Activated CD4-positive, alpha-beta T cell treated with anti-CD3 and anti-CD28 coated beads, Interleukin-2, amount 50 U/mL, for 1 hour (primary cell): ENCODE results near the gene TMEM8B.

Experiments used
- DNase-seq: peaks from one replicate; pipeline ENCODE4 v3.0.0-alpha.2; 2020

TMEM8B gene

GRCh38 chr9:35811381-35812024 lies 17.5 kb upstream of the TMEM8B start:
- no peak for DNase-seq

- DNase-seq = peak; percentile 92
These were observed 16.9 kb upstream of the TMEM8B start, which contains the start of gene SPAG8 for GRCh38 chr9:35812025-35812602. Gene SPAG8, minus strand, starts transcription at chr9:35812262. Its CDS starts 115 bp downstream, at chr9:35812147.

DNA sequence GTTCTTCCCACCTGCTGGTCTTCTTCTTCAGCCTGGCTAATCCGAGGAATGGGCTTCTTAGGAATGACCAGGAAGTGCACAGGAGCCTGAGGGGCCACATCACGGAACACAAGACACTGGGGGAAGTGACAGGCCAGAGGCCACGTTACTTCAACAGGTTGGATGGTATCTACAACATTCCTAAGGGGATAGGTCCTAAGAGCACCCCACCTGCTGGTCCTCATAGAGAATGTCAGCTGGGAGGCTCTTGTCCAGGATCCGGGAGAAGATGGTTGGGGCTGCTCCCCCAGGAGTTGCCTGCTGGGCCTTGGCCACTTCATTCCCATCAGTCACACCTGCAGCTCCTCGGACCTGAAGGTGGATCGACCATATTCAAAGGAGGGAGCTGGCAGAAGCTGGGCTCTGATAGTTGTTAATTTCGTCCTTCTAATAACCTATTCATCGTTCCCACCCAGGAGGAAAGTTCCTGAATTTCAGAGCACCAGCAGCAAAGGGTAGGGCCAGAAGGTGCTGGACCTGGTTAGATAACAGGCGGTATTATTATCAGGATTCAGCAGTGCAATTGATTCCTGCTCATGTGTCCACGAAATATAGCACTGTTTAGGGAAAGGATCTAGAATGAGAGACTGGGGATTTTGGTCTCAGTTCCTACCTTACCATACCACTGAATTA lies 15.5 kb upstream of the TMEM8B start:
- DNase-seq = no peak

DNA sequence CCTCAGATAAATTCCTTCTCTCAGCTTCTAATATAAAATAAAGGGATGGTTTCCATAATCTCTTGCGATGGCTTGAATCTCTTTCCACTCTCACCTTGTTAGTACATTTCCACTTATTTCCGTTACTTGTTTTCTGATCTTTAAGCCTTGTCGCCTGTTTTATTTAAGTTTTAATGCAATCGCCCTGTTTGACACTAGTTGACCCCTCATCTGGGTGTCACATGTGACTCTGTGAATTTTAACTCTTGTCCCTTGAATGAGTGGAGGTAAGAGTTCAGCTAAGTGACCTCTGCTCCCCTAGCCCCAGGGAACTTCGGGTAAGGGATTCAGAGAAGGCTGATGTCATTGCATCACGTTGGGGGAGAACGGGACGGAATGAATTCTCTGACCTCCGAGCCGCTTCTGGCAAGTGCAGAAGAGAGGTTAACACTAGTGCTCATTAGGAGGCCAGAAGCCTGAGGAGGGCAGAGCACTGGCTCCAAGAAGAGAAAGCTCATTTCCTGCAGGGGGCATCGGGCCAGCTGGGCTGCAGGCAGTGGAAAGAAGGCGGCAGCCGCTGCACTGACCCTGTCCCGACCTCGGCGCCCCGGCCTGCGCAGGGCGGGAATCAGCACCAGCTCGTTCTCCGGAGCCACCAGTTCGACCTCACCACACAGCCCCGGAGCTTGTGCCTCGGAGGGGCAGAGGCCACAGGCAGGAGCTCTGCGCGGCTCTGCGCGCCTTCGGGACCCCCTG lies 14.8 kb upstream of the TMEM8B start:
- no peak for DNase-seq

GRCh38 chr9:35814841-35815543 lies 14.0 kb upstream of the TMEM8B start, which contains the start of gene HINT2:
Gene HINT2, minus strand, starts transcription at chr9:35815042. Its CDS starts 63 bp downstream, at chr9:35814979.
- peak; percentile 96 for DNase-seq

DNA sequence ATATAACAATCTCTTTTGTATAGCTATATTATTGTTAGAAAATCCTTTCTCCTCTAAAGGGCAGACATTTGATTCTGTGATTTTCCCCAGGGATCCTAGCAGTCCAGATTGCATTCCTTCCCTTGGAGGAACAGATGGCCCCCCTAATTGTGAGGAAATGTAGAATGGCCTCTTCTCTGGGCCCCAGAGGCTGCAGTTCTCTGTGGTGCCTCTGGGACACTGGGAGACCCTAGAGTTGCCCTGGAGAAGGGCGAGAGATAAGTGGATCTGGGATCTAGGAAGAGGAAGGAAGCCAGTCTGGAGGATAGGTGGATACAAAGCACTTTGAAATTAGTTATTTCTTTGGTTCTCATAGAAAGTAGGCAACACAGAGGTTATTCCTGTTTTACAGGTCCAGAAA lies 12.3 kb upstream of the TMEM8B start:
- DNase-seq = no peak

- no peak for DNase-seq
These were observed 10.7 kb upstream of the TMEM8B start for GRCh38 chr9:35818341-35818740.

DNA sequence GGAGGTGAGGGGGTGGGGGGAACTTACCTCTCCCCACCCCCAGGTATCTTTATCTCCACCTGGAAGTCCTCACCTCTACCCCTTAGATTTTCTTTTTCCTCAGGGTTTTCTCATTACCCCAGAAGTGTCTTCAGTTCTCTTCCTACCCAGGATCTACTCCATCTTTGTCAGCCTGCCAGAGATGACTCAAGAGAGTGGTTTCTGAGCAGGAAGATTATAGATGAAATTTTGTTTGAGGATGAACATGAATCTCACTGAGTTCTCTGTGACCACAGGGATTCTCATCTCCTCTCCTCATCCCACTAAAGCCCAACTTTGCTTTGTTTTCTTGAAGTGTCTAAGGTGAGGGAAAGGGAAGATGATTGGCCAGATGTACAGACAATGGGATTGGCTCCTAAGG lies 9.0 kb upstream of the TMEM8B start:
- DNase-seq = no peak

DNA sequence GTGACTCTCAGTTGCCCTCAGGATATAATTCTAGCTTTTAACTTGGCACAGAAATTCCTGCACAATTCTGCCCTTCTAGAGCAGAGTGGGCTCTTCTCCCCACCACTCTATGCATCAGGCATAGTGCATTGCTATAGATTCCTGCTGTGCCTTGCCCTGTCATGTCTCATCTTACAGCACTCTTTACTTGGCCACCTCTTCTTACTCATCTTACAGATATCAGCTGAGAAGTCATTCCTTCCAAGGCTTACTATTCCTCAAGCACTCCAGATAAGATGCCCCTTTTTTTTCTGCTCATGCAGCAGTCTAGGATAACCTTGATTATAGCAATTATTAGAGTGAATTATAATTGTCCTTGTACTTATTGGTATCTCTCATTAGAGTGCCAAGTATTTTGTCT lies 6.1 kb upstream of the TMEM8B start:
- DNase-seq = no peak

DNA sequence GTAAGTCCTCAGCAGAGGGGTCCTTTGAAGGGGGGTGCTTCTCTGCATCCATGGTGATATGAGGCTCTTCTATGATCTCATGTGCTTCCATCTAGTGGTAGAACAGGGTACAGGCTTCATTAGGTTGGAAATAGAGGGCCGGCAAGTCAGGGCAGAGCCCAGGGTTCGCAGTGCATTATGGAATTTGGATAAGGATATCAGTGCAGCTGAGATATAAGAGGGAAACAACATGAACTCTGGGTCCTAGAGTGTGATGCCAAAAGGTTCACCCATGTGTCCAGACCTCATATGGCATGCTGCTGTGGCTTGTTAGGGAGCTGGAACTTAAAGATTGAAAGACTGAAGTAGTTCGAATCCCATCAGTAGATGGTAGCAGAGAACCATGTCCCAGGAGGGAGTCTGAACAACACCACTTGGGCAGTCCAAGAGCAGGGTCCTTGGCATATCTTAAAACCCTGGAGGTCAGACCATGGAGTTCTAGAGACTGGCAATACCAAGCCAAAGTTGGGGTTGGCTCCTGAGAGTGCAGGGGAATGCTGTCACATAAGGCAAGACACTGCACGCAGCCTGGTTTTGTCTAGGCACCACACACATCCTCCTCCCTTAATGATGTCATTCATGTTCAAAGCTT lies 2.8 kb upstream of the TMEM8B start:
- DNase-seq = no peak

GRCh38 chr9:35827486-35827885 lies 1.5 kb upstream of the TMEM8B start:
- DNase-seq = no peak

- peak; percentile 15 for DNase-seq
These were observed 328 bp upstream of the TMEM8B start, which contains the start of gene FAM221B for GRCh38 chr9:35828716-35829083. Gene FAM221B, minus strand, starts transcription at chr9:35828732. Its CDS starts 2,571 bp downstream, at chr9:35826161.

GRCh38 chr9:35829764-35830096 lies 702 bp downstream of the TMEM8B start:
- DNase-seq = no peak

DNA sequence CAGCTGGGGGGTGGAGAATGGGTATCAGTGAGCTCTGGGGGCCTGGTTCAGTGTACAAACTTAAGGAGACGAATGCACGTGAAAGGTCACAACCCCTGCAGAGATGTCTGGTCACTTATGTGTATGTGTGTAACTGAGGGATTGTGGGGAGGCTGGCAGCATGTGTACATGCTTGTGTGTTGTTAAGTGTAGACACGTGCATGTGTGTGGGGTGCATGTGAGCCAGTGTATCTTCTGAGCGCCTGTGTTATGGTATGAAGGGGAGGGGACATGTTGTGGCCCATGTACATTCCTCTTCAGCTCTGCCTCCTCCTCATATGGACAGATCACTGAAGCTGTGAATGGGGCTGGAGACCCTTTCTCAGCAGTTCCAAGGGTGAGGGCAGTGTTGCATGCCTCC lies 2.0 kb downstream of the TMEM8B start:
- DNase-seq = no peak

DNA sequence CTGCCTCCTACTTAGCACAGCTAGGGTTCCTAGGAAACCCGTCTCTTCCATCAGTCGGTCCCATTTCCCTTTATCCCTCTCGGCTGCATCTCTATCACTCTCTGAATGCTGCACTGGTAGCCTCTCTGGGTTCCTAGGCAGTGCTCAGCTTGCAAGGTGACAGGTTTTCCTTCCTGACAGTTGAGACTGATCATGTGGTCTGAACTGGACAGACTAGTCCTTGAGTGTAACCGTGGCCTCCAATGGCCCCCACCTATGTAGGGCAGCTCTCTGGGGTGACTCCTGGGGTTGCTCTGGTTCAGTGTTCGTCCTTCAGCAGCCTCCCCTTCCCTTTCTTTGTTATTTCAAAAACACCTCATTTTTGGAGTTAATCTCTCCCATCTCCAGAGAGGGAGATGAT lies 3.8 kb downstream of the TMEM8B start:
- DNase-seq = no peak

GRCh38 chr9:35834260-35835215 lies 5.5 kb downstream of the TMEM8B start:
- DNase-seq = no peak

GRCh38 chr9:35835216-35835632 lies 6.2 kb downstream of the TMEM8B start:
- DNase-seq = no peak

DNA sequence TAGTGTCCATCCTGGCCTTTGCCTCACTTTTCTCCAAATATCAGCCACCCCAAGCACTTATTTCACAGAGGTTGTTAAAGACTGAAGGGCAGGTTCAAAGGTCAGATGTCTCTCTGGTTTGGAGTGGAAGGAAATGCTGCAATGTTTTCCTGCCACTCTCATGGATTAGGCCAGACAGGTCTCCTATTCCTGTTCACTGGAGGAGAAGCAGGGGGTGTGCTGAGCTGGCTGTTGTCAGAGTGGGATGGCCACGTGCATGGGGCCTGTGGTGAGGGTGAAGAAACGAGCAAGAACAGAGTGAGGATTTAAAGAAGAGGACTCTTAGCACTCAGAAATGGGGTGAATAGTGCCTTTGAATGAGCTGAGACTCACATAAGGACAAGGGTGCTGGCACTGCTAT lies 6.7 kb downstream of the TMEM8B start:
- no peak for DNase-seq

- no peak for DNase-seq
These were observed 7.6 kb downstream of the TMEM8B start for GRCh38 chr9:35836595-35836994.

DNA sequence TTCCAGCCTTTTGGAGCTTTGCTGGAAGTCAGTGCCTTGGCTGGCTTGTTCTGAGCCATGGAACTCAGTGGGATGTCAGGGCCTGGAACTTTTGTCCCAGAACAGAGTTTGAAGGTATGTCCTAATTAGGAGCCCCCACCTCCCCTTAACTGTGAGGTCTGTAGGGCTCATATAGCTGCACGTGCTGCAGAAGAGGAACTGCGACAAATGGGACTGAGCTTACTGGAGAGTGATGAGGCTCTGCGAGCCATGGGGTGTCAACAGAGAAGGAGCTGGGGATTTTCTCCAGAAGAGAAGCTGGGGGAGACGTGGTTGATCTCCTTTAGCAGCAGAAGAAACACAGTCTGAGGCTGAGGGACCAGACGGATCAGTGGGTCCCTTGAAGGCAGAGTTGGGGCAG lies 10.9 kb downstream of the TMEM8B start:
- DNase-seq = no peak
